T-cell (primary cell): ENCODE measurements around the gene TMEM143. TPM values are rescaled to one million over a fixed set of nuclear protein-coding genes. Genes with fewer than 3 reads are reported as not detected.

Experiments used
- ATAC-seq, 4 experiments: fragments of 200-7000 bp in 3 of 4; fragments of 150-1000 bp in 1 of 4; cut with Tn5 transposase; replicated peaks in 1 of 4; 1 replicate in 3 of 4; 2 replicates in 1 of 4; pipeline ENCODE4 v1.10.0; 2021; ENCODE audit warnings: moderate library complexity in 3 of 4, mild to moderate bottlenecking in 2 of 4, moderate number of reproducible peaks in 1 of 4
- CTCF ChIA-PET, 2 donors: fragments of 300-600 bp; sonication (Branson Sonifier 250); formaldehyde crosslinking; loops; one replicate each; lab custom pipeline; 2022; ENCODE audit warnings: antibody characterized with exemption in 2 of 2; lab: Charles Lee
- POLR2A ChIA-PET, 2 donors: fragments of 300-600 bp; sonication (Branson Sonifier 250); formaldehyde crosslinking; loops; one replicate each; lab custom pipeline; 2022; ENCODE audit warnings: antibody characterized with exemption in 2 of 2; lab: Charles Lee
- DNase-seq, 35 experiments: peaks; one replicate each; pipeline versions ENCODE4 v3.0.0 to v3.0.0-alpha.2; 2013 to 2023
- H3K27ac ChIP-seq: one replicate; pipeline ENCODE4 v1.5.1; 2013; ENCODE audit warnings: low read length
- H3K27me3 ChIP-seq, 2 experiments: replicated peaks in 1 of 2; 1 replicate in 1 of 2; 2 replicates in 1 of 2; pipeline versions ENCODE4 v1.6.1 to v1.7.0; 2013; ENCODE audit warnings: low read length in 1 of 2, mixed read lengths in 1 of 2; ENCODE audit not compliant: control insufficient read depth in 2 of 2, insufficient read depth in 2 of 2; ENCODE audit errors: extremely low read depth in 1 of 2
- H3K36me3 ChIP-seq, 2 donors: 1 replicate in 1 of 2; 2 replicates in 1 of 2; pipeline versions ENCODE4 v1.6.1 to v1.7.0; 2013; ENCODE audit warnings: low read length in 1 of 2; ENCODE audit not compliant: control insufficient read depth in 2 of 2, insufficient read depth in 1 of 2; ENCODE audit errors: extremely low read depth in 1 of 2
- H3K4me1 ChIP-seq, 2 experiments: 1 replicate in 1 of 2; 2 replicates in 1 of 2; pipeline versions ENCODE4 v1.6.1 to v1.7.0; 2013; ENCODE audit warnings: low read length in 2 of 2, mixed read lengths in 1 of 2; ENCODE audit not compliant: insufficient read depth in 2 of 2, control insufficient read depth in 1 of 2; ENCODE audit errors: extremely low read depth in 1 of 2
- H3K4me3 ChIP-seq, 2 donors: 1 replicate in 1 of 2; 2 replicates in 1 of 2; pipeline versions ENCODE4 v1.5.1 to v1.7.0; 2013; ENCODE audit warnings: mild to moderate bottlenecking in 2 of 2, low read length in 1 of 2, moderate library complexity in 1 of 2; ENCODE audit not compliant: control insufficient read depth in 1 of 2; ENCODE audit errors: extremely low read depth in 1 of 2
- H3K9me3 ChIP-seq: 2 replicates; pipeline ENCODE4 v1.7.0; 2013
- H3K27ac Mint-ChIP-seq, 2 donors: one replicate each; pipeline ENCODE4 v1.8.0; 2020 to 2021; ENCODE audit warnings: mild to moderate bottlenecking in 2 of 2, mixed read lengths in 2 of 2
- H3K27me3 Mint-ChIP-seq, 2 donors: one replicate each; pipeline ENCODE4 v1.8.0; 2021 to 2022; ENCODE audit warnings: mixed read lengths in 2 of 2
- H3K36me3 Mint-ChIP-seq: one replicate; pipeline ENCODE4 v1.8.0; 2021; ENCODE audit warnings: mixed read lengths
- H3K4me1 Mint-ChIP-seq, 3 donors: one replicate each; pipeline ENCODE4 v1.8.0; 2020 to 2022; ENCODE audit warnings: mixed read lengths in 3 of 3, mild to moderate bottlenecking in 1 of 3
- H3K4me3 Mint-ChIP-seq, 3 donors: one replicate each; pipeline ENCODE4 v1.8.0; 2020 to 2022; ENCODE audit warnings: mild to moderate bottlenecking in 3 of 3, mixed read lengths in 3 of 3, moderate library complexity in 3 of 3
- H3K9me3 Mint-ChIP-seq, 3 donors: one replicate each; pipeline ENCODE4 v1.8.0; 2020 to 2022; ENCODE audit warnings: mixed read lengths in 3 of 3
- WGBS: methylation state at CpG from one replicate; pipeline ENCODE4 v1.1.5; 2013; ENCODE audit warnings: missing lambda C conversion rate; ENCODE audit not compliant: insufficient coverage; 5-methylcytosine and 5-hydroxymethylcytosine counted together
- total RNA-seq, 35 experiments: library from RNA in 6 of 35; stranded (reverse) in 6 of 35; fragments of 120-200 nt in 1 of 35; gene quantifications; one replicate each; pipeline versions ENCODE4 v1.2.1 to v1.2.4 and lab custom pipeline; 2013 to 2026

Gene TMEM143
- total RNA-seq (10 to 100 TPM; 14.5 to 33.5 (median 29.0) TPM), total RNA-seq (lab: John Stamatoyannopoulos, UW) (0.69 to 13.0 (median 4.8) reads per million in 29 experiments)
- total RNA-seq (2013), result 9.3 TPM

GRCh38 chr19:48363810-48364597 lies at the start of gene TMEM143, which contains the start of gene SYNGR4:
TSS of gene TMEM143 (minus strand) at chr19:48363940. CDS start at chr19:48363920, 20 bp downstream.
TSS of gene SYNGR4 (plus strand) at chr19:48364367. CDS start at chr19:48365843, 1,476 bp downstream.
- 0% methylated on average over 44 of the region's 59 CpGs for WGBS
- peak within 1 kb of the TSS; percentile 71 to 81 for H3K4me3 ChIP-seq
- peaks cover 0 to 4% of the 10 kb centered on the region in 2 donors for H3K36me3 ChIP-seq
- DNase-seq (peak; percentile 95 to 100 (median 98)), ATAC-seq (peak; percentile 87 to 93 (median 91))
- peak within 1 kb of the TSS; percentile 78 for H3K27ac ChIP-seq
- no peaks in the 10 kb centered on the region for H3K9me3 Mint-ChIP-seq
- H3K27ac Mint-ChIP-seq, result peak within 1 kb of the TSS; percentile 92 to 96
- peak within 1 kb of the TSS; percentile 88 to 91 (median 88) for H3K4me3 Mint-ChIP-seq
- no peaks in the 10 kb centered on the region for H3K9me3 ChIP-seq
- ChIA-PET CTCF (interaction anchor here (0.6 to 2.3 kb wide), 21 partner anchors 11 to 1294 kb away, joined by 3 to 32 read pairs (median 4); partner anchors contain the start of genes KDELR1 (in 2 of the 2), DHX34 (in 1 of the 2), GYS1 (in 1 of the 2) and RUVBL2 (in 1 of the 2)), POLR2A (interaction anchor here (0.5 to 1.5 kb wide), 8 partner anchors 31 to 1552 kb away, joined by 3 to 11 read pairs (median 5); partner anchors contain the start of gene PNKP (in 1 of the 2))
- H3K27me3 Mint-ChIP-seq, result no peaks in the 10 kb centered on the region
- peaks cover 12 to 22% (median 15%) of the 10 kb centered on the region in 3 donors for H3K4me1 Mint-ChIP-seq
- H3K36me3 Mint-ChIP-seq, result no peaks in the 10 kb centered on the region
- H3K4me1 ChIP-seq, result peaks cover 3 to 20% of the 10 kb centered on the region in 2 experiments
- H3K27me3 ChIP-seq, result no peaks in the 10 kb centered on the region

- H3K36me3 Mint-ChIP-seq, result no peaks in the 10 kb centered on the region
- no peak for DNase-seq
- peaks cover 6% of the 10 kb centered on the region in 3 donors for H3K4me1 Mint-ChIP-seq
- H3K27me3 ChIP-seq, result peaks cover 0 to 11% of the 10 kb centered on the region in 2 experiments
- CTCF ChIA-PET, result no interaction called here
- no peaks in the 10 kb centered on the region for H3K9me3 ChIP-seq
- H3K27ac ChIP-seq, result no peak overlapping the region
- peaks cover 0 to 5% (median 0%) of the 10 kb centered on the region in 3 donors for H3K9me3 Mint-ChIP-seq
- H3K4me3 Mint-ChIP-seq, result no peak overlapping the region
- peaks cover 0 to 6% of the 10 kb centered on the region in 2 experiments for H3K4me1 ChIP-seq
- H3K4me3 ChIP-seq, result no peak overlapping the region
- WGBS, result 74% methylated on average over 11 of the region's 13 CpGs
- no peak for ATAC-seq
- POLR2A ChIA-PET, result no interaction called here
- peaks cover 11 to 15% of the 10 kb centered on the region in 2 donors for H3K27me3 Mint-ChIP-seq
- H3K27ac Mint-ChIP-seq, result no peak overlapping the region
- H3K36me3 ChIP-seq, result no peaks in the 10 kb centered on the region
These were observed 42.1 kb upstream of the TMEM143 start for GRCh38 chr19:48405850-48406249.

- peaks cover 0 to 11% of the 10 kb centered on the region in 2 experiments for H3K27me3 ChIP-seq
- Mint-ChIP-seq H3K4me3 (no peak overlapping the region), H3K36me3 (no peaks in the 10 kb centered on the region), H3K9me3 (peaks cover 0 to 5% (median 0%) of the 10 kb centered on the region in 3 donors), H3K4me1 (peaks cover 6 to 10% (median 8%) of the 10 kb centered on the region in 3 donors), H3K27ac (no peak overlapping the region), H3K27me3 (peaks cover 11 to 15% of the 10 kb centered on the region in 2 donors)
- 94% methylated on average over 16 of the region's 27 CpGs for WGBS
- ChIA-PET CTCF (no interaction called here), POLR2A (no interaction called here)
- DNase-seq (no peak), ATAC-seq (no peak)
- no peak overlapping the region for H3K4me3 ChIP-seq
- H3K27ac ChIP-seq, result no peak overlapping the region
- H3K4me1 ChIP-seq, result peaks cover 0 to 6% of the 10 kb centered on the region in 2 experiments
- no peaks in the 10 kb centered on the region for H3K36me3 ChIP-seq
- H3K9me3 ChIP-seq, result no peaks in the 10 kb centered on the region
These were observed 41.4 kb upstream of the TMEM143 start for GRCh38 chr19:48405010-48405659.

- CTCF ChIA-PET, result interaction anchor here (0.5 to 1.2 kb wide), 4 partner anchors 8 to 107 kb away, joined by 3 to 5 read pairs (median 4); partner anchors contain the start of gene KDELR1 (in 1 of the 2)
- Mint-ChIP-seq H3K4me1 (peaks cover 10 to 15% (median 13%) of the 10 kb centered on the region in 3 donors), H3K9me3 (peaks cover 0 to 6% (median 5%) of the 10 kb centered on the region in 3 donors), H3K4me3 (no peak overlapping the region), H3K27me3 (peaks cover 11 to 15% of the 10 kb centered on the region in 2 donors), H3K27ac (peak overlapping the region in 1 of 2 donors; percentile 12), H3K36me3 (no peaks in the 10 kb centered on the region)
- Histone ChIP-seq H3K27me3 (peaks cover 0 to 11% of the 10 kb centered on the region in 2 experiments), H3K4me3 (no peak overlapping the region), H3K27ac (no peak overlapping the region), H3K4me1 (peaks cover 0 to 10% of the 10 kb centered on the region in 2 experiments), H3K36me3 (no peaks in the 10 kb centered on the region), H3K9me3 (no peaks in the 10 kb centered on the region)
- 90% methylated on average over 1 of the region's 3 CpGs for WGBS
- POLR2A ChIA-PET, result interaction anchor here in 1 of 2 donors (0.6 kb wide), 1 partner anchor 58 kb away, joined by 7 read pairs; no protein-coding TSS in a partner anchor
- DNase-seq, result peak in 32 of 35 experiments; percentile 28 to 77 (median 52)
- ATAC-seq, result peak; percentile 57 to 74 (median 70)
These were observed 39.9 kb upstream of the TMEM143 start for GRCh38 chr19:48403606-48404005.

- H3K9me3 Mint-ChIP-seq, result peaks cover 0 to 6% (median 5%) of the 10 kb centered on the region in 3 donors
- peaks cover 16 to 21% of the 10 kb centered on the region in 2 donors for H3K27me3 Mint-ChIP-seq
- H3K27ac Mint-ChIP-seq, result peak overlapping the region; percentile 36 to 66
- Histone ChIP-seq H3K9me3 (no peaks in the 10 kb centered on the region), H3K36me3 (no peaks in the 10 kb centered on the region), H3K27ac (peak overlapping the region; percentile 3), H3K4me1 (peaks cover 2 to 29% of the 10 kb centered on the region in 2 experiments), H3K27me3 (peaks cover 0 to 18% of the 10 kb centered on the region in 2 experiments), H3K4me3 (no peak overlapping the region)
- CTCF ChIA-PET, result interaction anchor here in 1 of 2 donors (1.0 kb wide), 1 partner anchor 37 kb away, joined by 3 read pairs; the partner anchor contains the start of genes SYNGR4 and TMEM143
- WGBS, result 73% methylated on average over 5 of the region's 5 CpGs
- ATAC-seq (no peak), DNase-seq (no peak)
- POLR2A ChIA-PET, result no interaction called here
- H3K4me1 Mint-ChIP-seq, result peaks cover 23 to 26% (median 24%) of the 10 kb centered on the region in 3 donors
- no peaks in the 10 kb centered on the region for H3K36me3 Mint-ChIP-seq
- no peak overlapping the region for H3K4me3 Mint-ChIP-seq
These were observed 37.5 kb upstream of the TMEM143 start for GRCh38 chr19:48401287-48401686.
